Measurements from ENCODE around the gene SRPK3. TPM values are rescaled to one million over a fixed set of nuclear protein-coding genes. Genes with fewer than 3 reads are reported as not detected.

Gene SRPK3
- total RNA-seq, 1 experiment from 2014 or later: not detected

- Histone ChIP-seq H3K9me2 (replicated peaks; ENCODE audit: insufficient read depth, low read length) (no peaks in the 10 kb centered on the region), H3K4me1 (ENCODE audit: low read length) (no peaks in the 10 kb centered on the region), H3K9ac (ENCODE audit: low read length) (no peak overlapping the region), H4K20me1 (ENCODE audit: insufficient read depth, low read depth, low read length) (0 out of 2 replicates have a peak, but pooled peaks cover 4% of the 10 kb centered on the region), H3K4me2 (ENCODE audit: low read depth, low read length, poor library complexity, severe bottlenecking) (no peak overlapping the region), H3K36me3 (ENCODE audit: insufficient read depth, low read length) (no peaks in the 10 kb centered on the region), H3K9me3 (ENCODE audit: low read length) (no peaks in the 10 kb centered on the region), H2AFZ (ENCODE audit: low read length) (no peak overlapping the region), H3K27me3 (ENCODE audit: low read length) (no peaks in the 10 kb centered on the region), H3K79me2 (ENCODE audit: low read length) (no peaks in the 10 kb centered on the region), H3K4me3 (ENCODE audit: low read length) (no peak overlapping the region), H3K27ac (ENCODE audit: low read length) (no peak overlapping the region)
- DNase-seq: no peak
Measured at GRCh38 chrX:153765138-153766079, 15.4 kb upstream of the SRPK3 start.

GRCh38 chrX:153766098-153766817 is 14.6 kb upstream of the SRPK3 start:
- H3K9me2 ChIP-seq (replicated peaks; ENCODE audit: insufficient read depth, low read length): no peaks in the 10 kb centered on the region
- H3K79me2 ChIP-seq (ENCODE audit: low read length): no peaks in the 10 kb centered on the region
- 0 out of 2 replicates have a peak, but pooled peaks cover 4% of the 10 kb centered on the region for H4K20me1 ChIP-seq (ENCODE audit: insufficient read depth, low read depth, low read length)
- no peak overlapping the region for H3K27ac ChIP-seq (ENCODE audit: low read length)
- no peaks in the 10 kb centered on the region for H3K9me3 ChIP-seq (ENCODE audit: low read length)
- no peak for DNase-seq
- H2AFZ ChIP-seq (ENCODE audit: low read length): no peak overlapping the region
- no peak overlapping the region for H3K9ac ChIP-seq (ENCODE audit: low read length)
- H3K36me3 ChIP-seq (ENCODE audit: insufficient read depth, low read length): no peaks in the 10 kb centered on the region
- H3K4me2 ChIP-seq (ENCODE audit: low read depth, low read length, poor library complexity, severe bottlenecking): no peak overlapping the region
- no peaks in the 10 kb centered on the region for H3K4me1 ChIP-seq (ENCODE audit: low read length)
- no peaks in the 10 kb centered on the region for H3K27me3 ChIP-seq (ENCODE audit: low read length)
- H3K4me3 ChIP-seq (ENCODE audit: low read length): no peak overlapping the region

- Histone ChIP-seq H3K79me2 (ENCODE audit: low read length) (no peaks in the 10 kb centered on the region), H2AFZ (ENCODE audit: low read length) (no peak overlapping the region), H4K20me1 (ENCODE audit: insufficient read depth, low read depth, low read length) (0 out of 2 replicates have a peak, but pooled peaks cover 4% of the 10 kb centered on the region), H3K4me2 (ENCODE audit: low read depth, low read length, poor library complexity, severe bottlenecking) (no peak overlapping the region), H3K36me3 (ENCODE audit: insufficient read depth, low read length) (no peaks in the 10 kb centered on the region), H3K9ac (ENCODE audit: low read length) (no peak overlapping the region), H3K27ac (ENCODE audit: low read length) (no peak overlapping the region), H3K4me1 (ENCODE audit: low read length) (no peaks in the 10 kb centered on the region), H3K4me3 (ENCODE audit: low read length) (no peak overlapping the region), H3K9me3 (ENCODE audit: low read length) (no peaks in the 10 kb centered on the region), H3K27me3 (ENCODE audit: low read length) (no peaks in the 10 kb centered on the region), H3K9me2 (replicated peaks; ENCODE audit: insufficient read depth, low read length) (no peaks in the 10 kb centered on the region)
- DNase-seq: no peak
Measured at GRCh38 chrX:153766871-153767673, 13.8 kb upstream of the SRPK3 start.

- H3K9me3 ChIP-seq (ENCODE audit: low read length): no peaks in the 10 kb centered on the region
- no peaks in the 10 kb centered on the region for H3K36me3 ChIP-seq (ENCODE audit: insufficient read depth, low read length)
- H2AFZ ChIP-seq (ENCODE audit: low read length): no peak overlapping the region
- no peak for DNase-seq
- no peak overlapping the region for H3K9ac ChIP-seq (ENCODE audit: low read length)
- no peaks in the 10 kb centered on the region for H3K27me3 ChIP-seq (ENCODE audit: low read length)
- 0 out of 2 replicates have a peak, but pooled peaks cover 4% of the 10 kb centered on the region for H4K20me1 ChIP-seq (ENCODE audit: insufficient read depth, low read depth, low read length)
- H3K4me2 ChIP-seq (ENCODE audit: low read depth, low read length, poor library complexity, severe bottlenecking): no peak overlapping the region
- H3K79me2 ChIP-seq (ENCODE audit: low read length): no peaks in the 10 kb centered on the region
- H3K27ac ChIP-seq (ENCODE audit: low read length): no peak overlapping the region
- no peak overlapping the region for H3K4me3 ChIP-seq (ENCODE audit: low read length)
- H3K9me2 ChIP-seq (replicated peaks; ENCODE audit: insufficient read depth, low read length): no peaks in the 10 kb centered on the region
- no peaks in the 10 kb centered on the region for H3K4me1 ChIP-seq (ENCODE audit: low read length)
Measured at GRCh38 chrX:153767674-153768055, 13.2 kb upstream of the SRPK3 start.

- H3K4me2 ChIP-seq (ENCODE audit: low read depth, low read length, poor library complexity, severe bottlenecking): no peak overlapping the region
- H3K79me2 ChIP-seq (ENCODE audit: low read length): no peaks in the 10 kb centered on the region
- H3K36me3 ChIP-seq (ENCODE audit: insufficient read depth, low read length): no peaks in the 10 kb centered on the region
- H3K4me1 ChIP-seq (ENCODE audit: low read length): no peaks in the 10 kb centered on the region
- no peaks in the 10 kb centered on the region for H3K27me3 ChIP-seq (ENCODE audit: low read length)
- H2AFZ ChIP-seq (ENCODE audit: low read length): no peak overlapping the region
- no peaks in the 10 kb centered on the region for H3K9me2 ChIP-seq (replicated peaks; ENCODE audit: insufficient read depth, low read length)
- no peak overlapping the region for H3K9ac ChIP-seq (ENCODE audit: low read length)
- no peak overlapping the region for H3K27ac ChIP-seq (ENCODE audit: low read length)
- DNase-seq: no peak
- H4K20me1 ChIP-seq (ENCODE audit: insufficient read depth, low read depth, low read length): 0 out of 2 replicates have a peak, but pooled peaks cover 4% of the 10 kb centered on the region
- no peak overlapping the region for H3K4me3 ChIP-seq (ENCODE audit: low read length)
- no peaks in the 10 kb centered on the region for H3K9me3 ChIP-seq (ENCODE audit: low read length)
Measured at GRCh38 chrX:153768311-153769157, 12.3 kb upstream of the SRPK3 start.

GRCh38 chrX:153769158-153769864 is 11.5 kb upstream of the SRPK3 start:
- H3K27ac ChIP-seq (ENCODE audit: low read length): no peak overlapping the region
- H3K4me2 ChIP-seq (ENCODE audit: low read depth, low read length, poor library complexity, severe bottlenecking): no peak overlapping the region
- no peak for DNase-seq
- H3K79me2 ChIP-seq (ENCODE audit: low read length): no peaks in the 10 kb centered on the region
- H3K9me2 ChIP-seq (replicated peaks; ENCODE audit: insufficient read depth, low read length): no peaks in the 10 kb centered on the region
- no peaks in the 10 kb centered on the region for H3K36me3 ChIP-seq (ENCODE audit: insufficient read depth, low read length)
- H3K4me1 ChIP-seq (ENCODE audit: low read length): no peaks in the 10 kb centered on the region
- no peak overlapping the region for H3K4me3 ChIP-seq (ENCODE audit: low read length)
- H3K9ac ChIP-seq (ENCODE audit: low read length): no peak overlapping the region
- H3K27me3 ChIP-seq (ENCODE audit: low read length): no peaks in the 10 kb centered on the region
- H4K20me1 ChIP-seq (ENCODE audit: insufficient read depth, low read depth, low read length): 0 out of 2 replicates have a peak, but pooled peaks cover 4% of the 10 kb centered on the region
- H2AFZ ChIP-seq (ENCODE audit: low read length): no peak overlapping the region
- H3K9me3 ChIP-seq (ENCODE audit: low read length): no peaks in the 10 kb centered on the region
